Suprapubic skin (tissue), 3 donors: Measurements from ENCODE around the gene EFTUD2.

Source experiments
- CTCF ChIP-seq, 2 donors: fragments of 200-600 bp in 1 of 2; fragments of 450-650 bp in 1 of 2; sonication (generic) in 1 of 2; IDR thresholded peaks; one replicate each; pipeline ENCODE4 v1.5.1; 2016 to 2019; ENCODE audit warnings: antibody characterized with exemption in 2 of 2, mild to moderate bottlenecking in 1 of 2, moderate library complexity in 1 of 2
- POLR2AphosphoS5 ChIP-seq, 3 donors: sonication (generic); formaldehyde crosslinking; IDR thresholded peaks; one replicate each; pipeline ENCODE4 v1.6.1; 2017; ENCODE audit warnings: antibody characterized with exemption in 3 of 3

- TF ChIP-seq CTCF (IDR thresholded peaks at IDR 0.05) (no peak), POLR2AphosphoS5 (IDR thresholded peaks at IDR 0.05) (no peak)
These were observed 41.5 kb upstream of the EFTUD2 start for GRCh38 chr17:44940768-44941167.
